G401 (cell line): ENCODE measurements around the gene ADH5. TPM values are rescaled to one million over a fixed set of nuclear protein-coding genes. Genes with fewer than 3 reads are reported as not detected.
"Not testable (repeated sequence)": the region's sequence is repeated elsewhere in the genome, so short reads cannot be mapped to it uniquely, and the experiment has no call there.

Experiments
- DNase-seq: peaks from one replicate; pipeline ENCODE4 v3.0.0-alpha.2; 2015; ENCODE audit warnings: low spot score
- in situ Hi-C: cut with HindIII; loops from 2 replicates; pipeline ENCODE4 v1.10.0; 2016; ENCODE audit warnings: low sequenced_read_pairs, mixed read lengths
- total RNA-seq: library from RNA; depleted of rRNA; stranded (reverse); fragments of >200 nt; shearing (Covaris generic); gene quantifications from 2 replicates; pipeline ENCODE4 v1.2.3, GENCODE V29; 2014; rRNA removed

ADH5 gene
- 160 and 267 TPM in 2 replicates for total RNA-seq

GRCh38 chr4:99088481-99089365 lies at the start of gene ADH5:
Gene ADH5 (minus strand): TSS chr4:99088788. CDS start chr4:99088700, 88 bp downstream.
- peak; percentile 73 for DNase-seq
- in situ Hi-C loops: no loop called here

GRCh38 chr4:99136329-99136728 lies 47.7 kb upstream of the ADH5 start:
- no peak for DNase-seq
- in situ Hi-C loops: no loop called here

- no peak for DNase-seq
- in situ Hi-C loops: no loop called here
Observed at GRCh38 chr4:99135541-99136162, 47.1 kb upstream of the ADH5 start.

GRCh38 chr4:99134586-99134985 lies 46.0 kb upstream of the ADH5 start:
- no peak for DNase-seq
- in situ Hi-C loops: no loop called here

GRCh38 chr4:99131378-99131777 lies 42.8 kb upstream of the ADH5 start:
- no peak for DNase-seq
- in situ Hi-C loops: no loop called here

- in situ Hi-C loops: no loop called here
Observed at GRCh38 chr4:99126376-99126775, 37.8 kb upstream of the ADH5 start.

GRCh38 chr4:99121008-99121407 lies 32.4 kb upstream of the ADH5 start:
- DNase-seq: no peak
- in situ Hi-C loops: no loop called here

More at GRCh38 chr4:99126376-99126775, 37.8 kb upstream of the ADH5 start:
- DNase-seq: no peak

- DNase-seq: no peak
- in situ Hi-C loops: no loop called here
Observed at GRCh38 chr4:99120501-99120900, 31.9 kb upstream of the ADH5 start.

GRCh38 chr4:99117876-99118693 lies 29.5 kb upstream of the ADH5 start:
- DNase-seq: no peak
- in situ Hi-C loops: no loop called here

GRCh38 chr4:99117122-99117841 lies 28.7 kb upstream of the ADH5 start:
- in situ Hi-C loops, DNase-seq: not testable (repeated sequence)

GRCh38 chr4:99109286-99109685 lies 20.7 kb upstream of the ADH5 start:
- in situ Hi-C loops, DNase-seq: not testable (repeated sequence)

- no peak for DNase-seq
- in situ Hi-C loops: no loop called here
Observed at GRCh38 chr4:99104153-99104552, 15.6 kb upstream of the ADH5 start.

- DNase-seq: no peak
- in situ Hi-C loops: no loop called here
Observed at GRCh38 chr4:99103166-99103565, 14.6 kb upstream of the ADH5 start.

GRCh38 chr4:99102634-99103033 lies 14.0 kb upstream of the ADH5 start:
- in situ Hi-C loops: no loop called here

GRCh38 chr4:99100876-99101275 lies 12.3 kb upstream of the ADH5 start:
- in situ Hi-C loops: no loop called here
- DNase-seq: no peak

More at GRCh38 chr4:99102634-99103033, 14.0 kb upstream of the ADH5 start:
- no peak for DNase-seq

- in situ Hi-C loops, DNase-seq: not testable (repeated sequence)
Observed at GRCh38 chr4:99099814-99100213, 11.2 kb upstream of the ADH5 start.

GRCh38 chr4:99099311-99099710 lies 10.7 kb upstream of the ADH5 start:
- no peak for DNase-seq
- in situ Hi-C loops: no loop called here

- in situ Hi-C loops: not testable (repeated sequence)
Observed at GRCh38 chr4:99091841-99092240, 3.3 kb upstream of the ADH5 start.

GRCh38 chr4:99091216-99091575 lies 2.6 kb upstream of the ADH5 start:
- DNase-seq: no peak
- in situ Hi-C loops: no loop called here

More at GRCh38 chr4:99091841-99092240, 3.3 kb upstream of the ADH5 start:
- not testable (repeated sequence) for DNase-seq
